ENCODE measurements around the gene TPCN1.
A peak's percentile ranks its signal among the peaks of the same experiment; 100 is the strongest.

TPCN1 gene

DNA sequence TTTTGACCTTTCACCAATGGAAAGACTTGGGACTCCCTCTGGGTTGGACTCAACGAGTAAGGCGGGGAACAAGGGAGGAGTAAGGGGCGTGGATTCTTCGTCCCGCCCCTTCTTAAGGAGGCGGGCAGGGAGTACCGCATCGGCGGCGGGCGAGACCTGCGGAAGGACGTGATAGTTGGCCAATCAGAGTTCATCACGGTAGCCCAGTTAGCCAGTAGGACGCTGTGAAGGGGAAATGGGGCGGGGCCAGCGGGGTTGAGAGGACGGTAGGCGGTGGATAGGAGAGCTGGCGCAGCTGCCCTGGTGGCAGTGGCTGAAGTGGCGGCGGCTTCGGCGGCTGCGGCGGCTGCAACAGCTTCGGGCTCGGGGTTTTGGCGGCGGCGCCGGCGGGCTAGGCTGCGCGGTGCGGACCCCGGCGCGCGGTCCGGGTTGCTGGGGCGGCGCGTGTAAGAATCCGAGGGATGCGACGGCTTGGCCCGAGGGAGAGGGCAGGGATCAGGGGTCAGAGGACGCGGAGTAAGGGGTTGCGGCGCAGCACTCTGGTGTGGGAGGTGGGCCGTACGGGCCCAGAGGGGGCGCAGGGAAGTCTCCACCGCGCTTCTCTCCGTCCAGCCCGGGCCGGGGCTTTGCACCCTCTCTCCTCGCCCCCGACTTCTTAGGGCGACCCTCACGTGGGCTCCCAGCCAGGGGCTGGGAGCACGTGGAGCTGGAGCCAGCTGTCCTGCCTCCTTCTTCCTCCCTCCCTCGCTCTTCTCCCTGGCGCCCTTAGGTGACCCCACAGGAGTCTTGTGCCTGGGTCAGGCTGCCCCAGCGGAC is at the start of gene TPCN1:
TSS of gene TPCN1 (plus strand) at position 284 of the 816 bp plus-strand sequence. CDS start 5,389 bp downstream, outside the sequence.
- peak; percentile 99 for DNase-seq

DNA sequence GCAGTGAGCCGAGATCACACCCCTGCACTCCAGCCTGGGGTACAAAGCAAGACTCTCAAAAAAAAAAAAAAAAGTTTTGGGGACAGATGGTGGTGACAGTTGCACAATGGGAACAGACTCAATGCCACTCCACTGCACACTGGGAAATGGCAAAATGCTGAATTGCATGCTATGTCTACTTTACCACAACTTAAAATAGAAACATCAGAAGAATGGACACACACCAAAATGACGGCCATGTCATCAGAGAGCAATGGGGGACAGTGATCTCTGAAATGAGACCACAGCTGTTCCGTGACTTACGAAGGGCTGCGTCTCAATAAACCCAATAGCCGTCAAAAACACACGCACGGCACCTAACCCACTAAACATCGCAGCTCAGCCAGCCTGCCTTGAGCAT is 49.7 kb upstream of the TPCN1 start:
- no peak for DNase-seq

DNA sequence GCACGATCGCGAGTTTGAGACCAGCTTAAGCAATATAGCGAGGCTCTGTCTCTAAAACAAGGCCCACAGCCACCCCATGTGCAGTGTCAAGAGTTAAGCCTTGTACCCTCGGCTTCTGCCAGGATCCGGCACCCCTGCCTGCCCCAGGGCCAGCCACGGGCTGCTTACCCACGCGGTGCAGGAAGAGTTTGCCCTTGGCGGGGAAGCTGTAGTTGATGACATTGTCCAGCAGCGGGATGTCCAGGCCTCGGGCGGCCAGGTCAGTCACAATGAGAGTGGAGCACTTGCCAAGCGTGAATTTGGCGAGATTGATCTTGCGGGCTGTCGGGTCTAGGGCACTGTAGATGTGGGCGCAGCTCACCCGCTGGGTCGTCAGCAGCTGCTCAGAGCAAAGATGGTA is 49.1 kb upstream of the TPCN1 start:
- no peak for DNase-seq

DNA sequence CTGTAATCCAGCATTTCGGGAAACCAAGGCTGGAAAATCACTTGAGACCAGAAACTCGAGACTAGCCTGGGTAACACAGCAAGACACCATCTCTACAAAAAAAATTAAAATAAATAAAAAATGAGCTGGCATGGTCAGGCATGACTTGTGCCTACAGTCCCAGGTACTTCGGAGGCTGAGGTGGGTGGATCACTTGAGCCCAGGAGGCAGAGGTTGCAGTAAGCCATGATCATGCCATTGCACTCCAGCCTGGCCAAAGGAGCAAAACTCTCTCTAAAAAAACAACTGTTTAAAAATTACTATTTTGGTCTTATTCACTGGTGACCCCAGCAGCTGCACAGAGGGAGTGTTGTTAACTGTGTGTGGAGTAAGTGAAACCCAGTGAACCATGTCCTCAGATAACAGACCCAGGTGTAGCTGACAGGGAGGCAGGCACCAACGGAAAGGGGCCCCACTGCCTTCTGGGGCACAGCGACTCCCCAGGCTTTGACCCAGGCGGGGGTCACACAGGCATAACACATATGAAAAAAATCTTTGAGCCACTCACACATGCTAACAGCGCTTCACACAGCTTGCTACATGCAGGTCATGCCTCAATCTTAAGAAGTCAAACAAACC is 48.1 kb upstream of the TPCN1 start:
- no peak for DNase-seq

DNA sequence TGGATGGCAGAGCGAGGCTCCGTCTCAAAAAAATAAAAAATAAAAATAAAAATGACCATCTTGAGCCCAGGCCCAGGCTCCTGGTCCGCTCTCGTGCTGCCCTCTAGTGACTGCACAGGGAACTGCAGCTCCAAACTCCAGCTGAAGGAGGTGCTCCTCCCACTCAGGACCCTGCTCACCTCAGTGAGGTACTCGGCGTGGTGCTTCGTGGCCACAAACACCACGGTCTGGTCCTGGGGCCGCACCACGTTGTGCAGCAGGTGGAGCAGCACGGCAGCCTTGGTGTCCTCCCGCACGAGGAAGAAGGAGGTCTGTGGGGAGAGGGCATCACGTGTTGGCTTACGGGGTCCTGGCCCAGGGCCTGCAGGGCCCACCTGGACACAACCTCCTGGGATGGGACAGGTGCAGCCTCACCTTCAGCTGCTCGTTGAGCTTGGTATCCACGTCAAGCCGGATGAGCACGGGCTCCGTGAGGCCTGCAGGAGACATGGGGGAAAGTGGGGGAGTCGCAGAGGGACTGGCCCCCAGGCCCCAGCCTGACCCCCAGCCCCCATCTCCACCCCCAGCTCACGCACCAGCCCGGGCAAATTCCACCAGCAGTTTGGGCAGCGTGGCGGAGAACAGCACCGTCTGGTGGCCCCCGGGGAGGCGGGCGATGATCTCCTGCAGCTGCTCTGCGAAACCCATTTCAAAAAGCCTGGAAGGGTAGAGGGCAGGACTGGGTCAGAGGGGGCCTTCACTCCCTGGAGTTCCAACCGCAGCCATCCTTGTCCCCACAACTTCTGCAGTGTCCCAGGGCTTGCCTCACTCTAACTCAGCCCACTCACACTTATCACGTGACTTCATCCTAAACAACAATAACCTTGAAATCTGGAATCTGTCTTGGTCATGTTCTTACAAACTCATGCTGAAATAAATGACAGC is 46.5 kb upstream of the TPCN1 start:
- DNase-seq, result peak; percentile 79

GRCh38 chr12:113179023-113179422 is 42.2 kb upstream of the TPCN1 start:
- DNase-seq, result no peak

GRCh38 chr12:113180333-113180732 is 40.9 kb upstream of the TPCN1 start:
- DNase-seq, result no peak

DNA sequence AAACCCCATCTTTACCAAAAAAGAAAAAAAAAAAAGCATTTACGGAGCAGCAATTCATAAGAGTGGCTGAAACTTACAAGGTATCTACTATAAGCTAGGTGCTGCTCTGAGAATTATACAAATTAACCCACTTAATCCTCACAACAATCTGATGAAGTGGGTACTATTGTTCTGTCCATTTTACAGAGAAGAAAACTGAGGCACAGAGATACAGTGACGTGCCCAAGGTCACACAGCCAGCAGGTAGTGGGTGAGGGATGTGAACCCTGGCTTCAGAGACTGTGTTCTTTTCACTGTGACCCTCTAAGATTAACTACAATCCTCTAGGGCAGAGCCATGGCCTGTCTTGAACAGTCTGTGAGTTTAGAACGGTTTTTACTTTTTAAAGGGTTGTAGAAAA is 39.3 kb upstream of the TPCN1 start:
- DNase-seq, result no peak

DNA sequence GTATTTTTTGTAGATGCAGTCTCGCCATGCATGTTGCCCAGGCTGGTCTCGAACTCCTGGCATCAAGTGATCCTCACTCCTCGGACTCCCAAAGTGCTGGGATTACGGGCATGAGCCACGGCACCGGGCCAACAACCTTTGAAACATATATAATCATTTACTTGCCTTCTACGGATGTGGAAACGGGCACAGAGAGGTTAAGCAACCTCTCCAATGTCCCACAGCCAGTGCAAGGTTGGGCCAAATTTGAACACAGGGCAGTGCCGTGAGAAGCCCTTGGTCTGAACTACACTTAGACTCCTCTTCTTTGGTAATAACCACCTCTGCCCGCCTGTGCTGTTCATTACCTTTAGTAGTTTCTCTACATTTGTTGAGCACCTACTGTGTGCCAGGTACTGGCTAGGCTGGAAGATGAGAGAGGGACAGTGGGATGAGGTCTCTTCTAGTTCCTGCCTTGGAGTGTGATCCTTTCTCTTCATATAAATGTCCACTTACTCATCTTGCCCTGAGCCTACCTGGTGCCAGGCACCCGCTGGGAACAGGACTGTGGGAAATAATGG is 38.2 kb upstream of the TPCN1 start:
- no peak for DNase-seq

GRCh38 chr12:113184098-113184899 is 37.0 kb upstream of the TPCN1 start:
- no peak for DNase-seq

DNA sequence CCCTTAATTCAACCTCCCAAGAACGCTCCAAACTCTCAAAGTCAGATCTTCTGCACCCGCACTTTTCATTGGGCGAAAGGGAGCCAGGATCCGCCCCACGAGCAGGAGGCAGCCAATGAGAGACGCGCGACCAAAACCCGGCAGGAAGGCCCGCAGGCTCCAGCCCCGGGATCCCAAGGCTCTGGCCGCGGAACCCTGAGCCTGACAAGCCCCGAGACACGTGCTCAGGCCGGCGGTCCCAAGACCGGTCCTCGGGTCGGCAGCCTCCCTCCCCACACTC is 36.4 kb upstream of the TPCN1 start:
- DNase-seq, result peak; percentile 90

DNA sequence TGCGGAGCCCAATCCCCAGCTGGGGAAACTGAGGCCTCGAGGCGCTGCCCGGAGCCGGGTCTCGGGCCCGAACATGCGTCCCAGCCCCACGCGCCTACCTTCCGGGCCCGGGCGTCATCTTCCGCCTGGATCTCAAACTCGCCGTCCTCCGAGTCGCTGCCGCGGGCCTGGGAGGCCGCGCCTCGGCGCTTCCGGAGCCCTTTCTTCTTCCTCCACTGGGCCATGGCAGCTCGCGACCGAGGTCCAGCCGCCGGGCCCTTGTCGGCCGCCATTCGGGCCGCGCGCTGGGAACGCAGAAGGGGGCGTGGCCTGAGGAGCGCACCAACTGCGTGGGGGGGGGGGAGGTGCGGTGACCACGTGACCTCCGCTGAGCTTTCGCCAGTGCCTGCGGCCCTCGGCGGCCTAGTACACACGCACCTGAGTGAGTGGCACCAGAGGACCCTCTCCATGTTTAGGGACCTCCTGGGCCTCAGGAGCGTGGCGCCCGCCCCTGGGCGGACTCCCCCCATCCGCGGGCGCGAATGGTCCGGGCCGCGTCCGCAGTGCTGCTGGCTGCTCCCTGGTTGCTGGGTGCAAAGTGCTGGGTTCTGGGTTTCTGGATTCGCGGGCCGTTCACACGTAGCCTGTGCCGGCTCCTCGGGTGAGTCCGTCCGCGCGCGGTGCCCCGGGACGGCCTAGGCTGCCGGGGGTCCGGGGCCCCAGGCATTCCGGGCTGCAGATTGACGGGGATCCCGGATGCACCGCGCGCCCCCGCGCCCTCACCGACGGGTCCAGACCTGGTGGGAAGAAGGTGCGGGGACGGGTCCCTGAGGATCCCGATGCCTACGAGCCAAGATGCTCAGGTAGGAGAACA is 35.9 kb upstream of the TPCN1 start, which contains the start of the genes DDX54 and RITA1:
TSS of gene DDX54 (minus strand) at position 299 of the 853 bp plus-strand sequence. CDS start at position 272, 27 bp downstream.
TSS of gene RITA1 (plus strand) at position 542 of the 853 bp plus-strand sequence. CDS start 1,026 bp downstream, outside the sequence.
- peak; percentile 84 for DNase-seq

- DNase-seq, result peak; percentile 16
Observed at GRCh38 chr12:113186033-113186365, 35.3 kb upstream of the TPCN1 start.

- DNase-seq, result no peak
Observed at GRCh38 chr12:113186666-113187325, 34.5 kb upstream of the TPCN1 start.

GRCh38 chr12:113189361-113189760 is 31.9 kb upstream of the TPCN1 start:
- DNase-seq, result no peak

DNA sequence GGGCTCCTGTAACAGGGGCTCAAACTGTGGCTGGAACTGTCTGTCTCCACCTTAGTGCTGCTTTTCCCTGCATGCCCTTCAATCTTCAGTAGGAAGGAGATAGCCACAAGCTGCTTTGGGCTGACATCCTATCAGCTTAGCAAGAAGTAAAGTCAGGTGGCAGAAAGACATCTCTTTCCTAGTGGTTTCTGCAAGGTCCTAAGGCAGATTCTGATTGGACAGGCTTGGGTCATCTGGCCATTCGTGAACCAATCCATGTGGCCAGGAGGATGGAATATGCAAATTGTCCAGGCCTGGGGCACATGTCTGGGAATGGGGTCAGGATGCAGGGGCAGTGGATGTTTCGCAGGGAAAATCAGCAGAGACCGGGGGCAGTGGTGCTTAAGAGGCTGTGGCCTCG is 30.5 kb upstream of the TPCN1 start:
- no peak for DNase-seq

- DNase-seq, result no peak
Observed at GRCh38 chr12:113191227-113191626, 30.0 kb upstream of the TPCN1 start.

DNA sequence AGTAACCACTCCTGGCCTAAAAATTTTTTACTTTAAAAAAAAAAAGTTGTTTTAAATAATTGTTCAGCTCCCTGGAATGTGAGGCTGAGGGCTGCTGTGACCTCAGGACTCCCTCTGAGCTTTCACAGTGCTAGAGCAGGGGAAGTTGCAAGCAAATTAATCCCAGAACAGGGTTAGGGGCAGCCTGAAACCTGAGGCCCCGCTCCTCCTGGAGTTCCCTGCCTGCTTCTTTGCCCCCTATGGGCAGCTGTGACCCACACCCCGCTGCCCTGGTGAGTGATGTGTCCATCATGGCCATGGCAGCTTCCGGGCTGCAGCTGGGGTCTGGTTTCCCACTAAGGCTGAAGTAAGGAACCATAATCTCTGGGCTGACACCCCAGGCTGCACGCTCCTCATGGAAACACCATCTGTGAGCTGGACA is 26.3 kb upstream of the TPCN1 start:
- DNase-seq, result no peak

- DNase-seq, result no peak
Observed at GRCh38 chr12:113195598-113195997, 25.7 kb upstream of the TPCN1 start.

DNA sequence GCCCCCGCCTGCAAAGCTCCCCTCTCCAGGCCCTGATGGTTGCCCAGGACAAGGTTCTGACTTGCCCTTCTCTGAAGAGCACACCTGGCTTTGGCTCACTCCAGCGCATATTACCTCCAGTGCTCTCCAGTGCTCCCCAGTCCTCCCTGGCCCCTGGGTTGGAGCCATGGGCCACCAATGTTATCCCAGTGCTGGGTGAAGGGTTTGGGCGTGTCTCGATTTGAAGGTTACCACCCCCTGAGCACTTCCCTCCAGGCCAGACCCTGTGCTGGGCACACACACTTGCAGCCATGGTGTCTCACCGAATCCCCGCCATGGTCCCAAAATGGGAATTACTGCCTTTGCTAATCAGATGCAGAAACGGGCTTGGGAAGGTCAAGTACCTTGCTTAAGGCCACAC is 24.7 kb upstream of the TPCN1 start:
- DNase-seq, result no peak

DNA sequence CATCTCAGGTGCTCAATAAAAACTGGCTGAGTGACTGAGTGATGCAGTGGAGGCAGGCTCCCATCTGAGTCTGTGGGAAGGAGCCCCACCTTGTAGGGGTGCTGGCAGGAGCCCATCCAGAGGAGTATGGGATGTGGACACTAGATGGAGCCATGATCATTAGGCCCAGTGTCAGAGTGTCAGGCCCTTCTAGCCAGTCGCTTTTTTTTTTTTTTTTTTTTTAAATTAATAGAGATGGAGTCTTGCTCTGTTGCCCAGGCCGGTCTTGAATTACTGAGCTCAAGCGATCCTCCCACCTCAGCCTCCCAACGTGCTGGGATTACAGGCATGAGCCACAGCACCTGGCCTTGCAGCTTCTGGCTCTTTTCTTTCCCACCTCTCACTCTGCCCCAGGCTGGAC is 24.3 kb upstream of the TPCN1 start:
- DNase-seq, result peak; percentile 77
